ENCODE data around the gene ZDHHC24.
A peak's percentile ranks its signal among the peaks of the same experiment; 100 is the strongest.
"Not testable (repeated sequence)": the region's sequence is repeated elsewhere in the genome, so short reads cannot be mapped to it uniquely, and the experiment has no call there.

Gene ZDHHC24

GRCh38 chr11:66545701-66546367 lies at the start of gene ZDHHC24:
Gene ZDHHC24, minus strand, starts transcription at chr11:66546048. Its CDS starts 45 bp downstream, at chr11:66546003.
- peak; percentile 99 for DNase-seq

- no peak for DNase-seq
Measured at GRCh38 chr11:66595245-66595904, 49.5 kb upstream of the ZDHHC24 start.

GRCh38 chr11:66593650-66594049 lies 47.8 kb upstream of the ZDHHC24 start:
- DNase-seq = no peak

- peak; percentile 21 for DNase-seq
Measured at GRCh38 chr11:66593303-66593635, 47.4 kb upstream of the ZDHHC24 start.

GRCh38 chr11:66592457-66593302 lies 46.8 kb upstream of the ZDHHC24 start, which contains the start of the genes CCDC87 and CCS:
Gene CCDC87, minus strand, starts transcription at chr11:66593063. Its CDS starts 48 bp downstream, at chr11:66593015.
Gene CCS, plus strand, starts transcription at chr11:66593185. Its CDS starts 77 bp downstream, at chr11:66593262.
- DNase-seq = peak; percentile 99

- no peak for DNase-seq
Measured at GRCh38 chr11:66591175-66591574, 45.3 kb upstream of the ZDHHC24 start.

- no peak for DNase-seq
Measured at GRCh38 chr11:66589996-66590675, 44.3 kb upstream of the ZDHHC24 start.

- DNase-seq = not testable (repeated sequence)
Measured at GRCh38 chr11:66589315-66589714, 43.5 kb upstream of the ZDHHC24 start.

GRCh38 chr11:66586136-66586535 lies 40.3 kb upstream of the ZDHHC24 start:
- DNase-seq = no peak

- not testable (repeated sequence) for DNase-seq
Measured at GRCh38 chr11:66585447-66585846, 39.6 kb upstream of the ZDHHC24 start.

- DNase-seq = not testable (repeated sequence)
Measured at GRCh38 chr11:66582565-66583147, 36.8 kb upstream of the ZDHHC24 start.

GRCh38 chr11:66581261-66581660 lies 35.4 kb upstream of the ZDHHC24 start:
- no peak for DNase-seq

GRCh38 chr11:66580803-66581202 lies 35.0 kb upstream of the ZDHHC24 start:
- DNase-seq = no peak

- peak; percentile 64 for DNase-seq
Measured at GRCh38 chr11:66579017-66579606, 33.3 kb upstream of the ZDHHC24 start.

GRCh38 chr11:66570850-66571180 lies 25.0 kb upstream of the ZDHHC24 start:
- no peak for DNase-seq

GRCh38 chr11:66570079-66570849 lies 24.4 kb upstream of the ZDHHC24 start:
- DNase-seq = no peak

- DNase-seq = no peak
Measured at GRCh38 chr11:66569076-66569475, 23.2 kb upstream of the ZDHHC24 start.

GRCh38 chr11:66568124-66568916 lies 22.5 kb upstream of the ZDHHC24 start, which contains the start of gene CTSF:
Gene CTSF, minus strand, starts transcription at chr11:66568606. Its CDS starts 120 bp downstream, at chr11:66568486.
- DNase-seq = peak; percentile 74

- no peak for DNase-seq
Measured at GRCh38 chr11:66567787-66568123, 21.9 kb upstream of the ZDHHC24 start.

- no peak for DNase-seq
Measured at GRCh38 chr11:66566221-66566620, 20.4 kb upstream of the ZDHHC24 start.

- no peak for DNase-seq
Measured at GRCh38 chr11:66564984-66565383, 19.1 kb upstream of the ZDHHC24 start.

Measured in RPMI8226 (cell line).